Posterior vena cava (tissue), 2 donors: ENCODE measurements around the gene SORBS2. TPM values are rescaled to one million over a fixed set of nuclear protein-coding genes. Genes with fewer than 3 reads are reported as not detected.

Experiments
- DNase-seq: peaks from one replicate; pipeline ENCODE4 v3.0.0-alpha.2; 2020; ENCODE audit warnings: low spot score
- intact Hi-C, 2 donors: fragments of 100-400 bp; cut with DNase I; formaldehyde crosslinking; loops; one replicate each; pipeline versions ENCODE4 v1.14.1 to v1.14.2; 2022 to 2023
- total RNA-seq, 2 donors: library from RNA; stranded (reverse); fragmentation: NEBNext Ultra II Directional; extraction: Animal tissue kit (Norgen Biotek cat#: 25700); gene quantifications; one replicate each; pipeline ENCODE4 v1.2.1, GENCODE V29; 2021
- donor health status: DM: yes; HTN: yes; CAD: no.
- donor health status: DM: yes; HTN: yes; CAD: no.

SORBS2 gene
- total RNA-seq, 2 donors from 2014 or later: 139 to 166 TPM

GRCh38 chr4:185809121-185809520 lies 2.9 kb downstream of the SORBS2 start:
- intact Hi-C loops: no loop called here
- no peak for DNase-seq

GRCh38 chr4:185805979-185806378 lies 6.0 kb downstream of the SORBS2 start:
- no peak for DNase-seq
- intact Hi-C loops: no loop called here

GRCh38 chr4:185805262-185805802 lies 6.7 kb downstream of the SORBS2 start:
- intact Hi-C loops: no loop called here
- DNase-seq: no peak

- intact Hi-C loops: no loop called here
- no peak for DNase-seq
These were observed 9.0 kb downstream of the SORBS2 start for GRCh38 chr4:185803022-185803421.

- intact Hi-C loops: no loop called here
- DNase-seq: no peak
These were observed 10.5 kb downstream of the SORBS2 start for GRCh38 chr4:185801471-185801870.

- no peak for DNase-seq
- intact Hi-C loops: no loop called here
These were observed 11.6 kb downstream of the SORBS2 start for GRCh38 chr4:185800266-185800945.

GRCh38 chr4:185799442-185799841 lies 12.6 kb downstream of the SORBS2 start:
- intact Hi-C loops: no loop called here
- no peak for DNase-seq

- DNase-seq: no peak
- intact Hi-C loops: no loop called here
These were observed 14.2 kb downstream of the SORBS2 start for GRCh38 chr4:185797596-185798338.

GRCh38 chr4:185797018-185797417 lies 15.0 kb downstream of the SORBS2 start:
- intact Hi-C loops: no loop called here

GRCh38 chr4:185796176-185796575 lies 15.8 kb downstream of the SORBS2 start:
- DNase-seq: no peak
- intact Hi-C loops: no loop called here

More at GRCh38 chr4:185797018-185797417, 15.0 kb downstream of the SORBS2 start:
- no peak for DNase-seq

- intact Hi-C loops: no loop called here
- DNase-seq: no peak
These were observed 17.4 kb downstream of the SORBS2 start for GRCh38 chr4:185794637-185795036.

- no peak for DNase-seq
These were observed 18.3 kb downstream of the SORBS2 start for GRCh38 chr4:185793716-185794115.

GRCh38 chr4:185793116-185793485 lies 18.9 kb downstream of the SORBS2 start:
- intact Hi-C loops: no loop called here
- no peak for DNase-seq

More at GRCh38 chr4:185793716-185794115, 18.3 kb downstream of the SORBS2 start:
- intact Hi-C loops: no loop called here

GRCh38 chr4:185792384-185793115 lies 19.4 kb downstream of the SORBS2 start:
- intact Hi-C loops: no loop called here
- no peak for DNase-seq

GRCh38 chr4:185787926-185788679 lies 23.9 kb downstream of the SORBS2 start:
- intact Hi-C loops: no loop called here
- no peak for DNase-seq

GRCh38 chr4:185786422-185786821 lies 25.6 kb downstream of the SORBS2 start:
- no peak for DNase-seq
- intact Hi-C loops: no loop called here

- intact Hi-C loops: no loop called here
- no peak for DNase-seq
These were observed 28.4 kb downstream of the SORBS2 start for GRCh38 chr4:185783574-185783973.

GRCh38 chr4:185782523-185782922 lies 29.5 kb downstream of the SORBS2 start:
- intact Hi-C loops: no loop called here
- DNase-seq: no peak

- DNase-seq: no peak
- intact Hi-C loops: no loop called here
These were observed 30.3 kb downstream of the SORBS2 start for GRCh38 chr4:185781555-185782215.
